Fibroblast of mammary gland (primary cell): ENCODE results near the gene B4GALT4.

Source experiments
- DNase-seq: peaks from one replicate; pipeline ENCODE4 v3.0.0-alpha.2; 2010; ENCODE audit warnings: low read depth
- H3K4me3 ChIP-seq: 2 replicates; pipeline ENCODE4 v1.5.1; 2011; ENCODE audit warnings: low read depth, mild to moderate bottlenecking, low read length, moderate library complexity; ENCODE audit not compliant: control insufficient read depth
- TF ChIP-seq, protein P1 (sequence below): conservative IDR thresholded peaks from 2 replicates; pipeline ENCODE4 v1.5.1; 2011; ENCODE audit warnings: low read depth, low read length, inconsistent platforms; ENCODE audit not compliant: control insufficient read depth, insufficient read depth

The B4GALT4 gene

DNA sequence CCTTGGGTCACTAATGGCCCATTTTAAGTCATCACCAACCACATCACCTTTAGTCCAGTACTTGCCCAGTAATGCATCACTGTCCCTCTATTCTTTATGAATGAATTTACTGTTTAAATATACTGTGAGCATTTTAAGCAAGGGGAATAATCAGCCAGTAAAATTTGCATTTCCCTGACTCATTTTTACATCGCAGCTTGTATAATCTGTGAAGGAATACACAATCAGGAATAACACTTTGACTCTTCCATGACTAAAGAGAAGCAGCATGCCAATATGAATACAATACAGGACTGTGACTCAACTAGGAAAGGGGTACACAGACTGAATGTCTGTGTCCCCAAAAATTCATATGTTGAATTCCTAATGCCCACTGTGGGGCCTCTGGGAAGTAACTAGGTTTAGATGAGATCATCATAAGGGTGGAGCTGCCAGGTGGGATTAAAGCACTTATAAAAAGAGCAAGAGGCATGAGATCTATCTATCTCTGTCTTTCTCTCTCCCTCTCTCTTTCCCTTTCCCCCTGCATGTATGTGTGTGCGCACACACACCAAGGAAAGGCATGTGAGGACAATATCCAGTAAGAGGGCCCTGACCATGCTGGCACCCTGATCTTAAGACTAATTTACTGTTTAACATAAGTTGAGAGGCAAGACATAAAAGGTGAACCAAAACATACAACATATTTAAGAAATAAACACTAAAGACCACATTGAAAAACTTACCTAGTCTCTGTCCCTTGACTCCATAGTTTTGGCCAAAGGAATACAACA is 12.1 kb downstream of the B4GALT4 start:
- no peak for DNase-seq
- TF ChIP-seq, protein P1, sequence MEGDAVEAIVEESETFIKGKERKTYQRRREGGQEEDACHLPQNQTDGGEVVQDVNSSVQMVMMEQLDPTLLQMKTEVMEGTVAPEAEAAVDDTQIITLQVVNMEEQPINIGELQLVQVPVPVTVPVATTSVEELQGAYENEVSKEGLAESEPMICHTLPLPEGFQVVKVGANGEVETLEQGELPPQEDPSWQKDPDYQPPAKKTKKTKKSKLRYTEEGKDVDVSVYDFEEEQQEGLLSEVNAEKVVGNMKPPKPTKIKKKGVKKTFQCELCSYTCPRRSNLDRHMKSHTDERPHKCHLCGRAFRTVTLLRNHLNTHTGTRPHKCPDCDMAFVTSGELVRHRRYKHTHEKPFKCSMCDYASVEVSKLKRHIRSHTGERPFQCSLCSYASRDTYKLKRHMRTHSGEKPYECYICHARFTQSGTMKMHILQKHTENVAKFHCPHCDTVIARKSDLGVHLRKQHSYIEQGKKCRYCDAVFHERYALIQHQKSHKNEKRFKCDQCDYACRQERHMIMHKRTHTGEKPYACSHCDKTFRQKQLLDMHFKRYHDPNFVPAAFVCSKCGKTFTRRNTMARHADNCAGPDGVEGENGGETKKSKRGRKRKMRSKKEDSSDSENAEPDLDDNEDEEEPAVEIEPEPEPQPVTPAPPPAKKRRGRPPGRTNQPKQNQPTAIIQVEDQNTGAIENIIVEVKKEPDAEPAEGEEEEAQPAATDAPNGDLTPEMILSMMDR, result no peak

GRCh38 chr3:119227070-119227850 is 13.4 kb downstream of the B4GALT4 start:
- H3K4me3 ChIP-seq, result no peak overlapping the region
- DNase-seq, result no peak
- TF ChIP-seq, protein P1, result no peak

More for the DNA sequence above, 12.1 kb downstream of the B4GALT4 start:
- H3K4me3 ChIP-seq, result no peak overlapping the region

GRCh38 chr3:119225121-119225520 is 15.6 kb downstream of the B4GALT4 start:
- TF ChIP-seq, protein P1, result no peak
- DNase-seq, result no peak
- no peak overlapping the region for H3K4me3 ChIP-seq

GRCh38 chr3:119223511-119223910 is 17.2 kb downstream of the B4GALT4 start:
- DNase-seq, result no peak
- TF ChIP-seq, protein P1, result peak; percentile 2
- H3K4me3 ChIP-seq, result no peak overlapping the region

DNA sequence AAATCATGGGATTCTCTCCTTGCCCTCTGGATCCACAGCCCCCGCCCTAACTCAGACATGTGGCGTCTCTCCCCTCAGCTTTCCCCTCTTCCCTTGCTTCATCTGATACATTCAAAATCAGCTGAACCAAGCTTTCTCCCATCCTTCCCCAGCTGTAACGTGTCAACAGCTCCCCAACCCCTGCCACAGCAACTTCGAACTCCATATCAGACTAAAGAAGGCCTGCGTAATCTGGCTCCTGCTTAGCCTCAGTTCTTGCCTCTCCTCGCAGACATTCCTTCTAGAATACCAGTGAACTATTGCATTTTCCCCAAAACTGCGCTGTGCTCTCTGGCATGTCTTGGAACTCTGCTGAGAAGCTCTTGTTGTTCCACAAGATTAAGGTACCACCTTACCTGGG is 18.3 kb downstream of the B4GALT4 start:
- DNase-seq, result no peak
- TF ChIP-seq, protein P1, result no peak
- no peak overlapping the region for H3K4me3 ChIP-seq

DNA sequence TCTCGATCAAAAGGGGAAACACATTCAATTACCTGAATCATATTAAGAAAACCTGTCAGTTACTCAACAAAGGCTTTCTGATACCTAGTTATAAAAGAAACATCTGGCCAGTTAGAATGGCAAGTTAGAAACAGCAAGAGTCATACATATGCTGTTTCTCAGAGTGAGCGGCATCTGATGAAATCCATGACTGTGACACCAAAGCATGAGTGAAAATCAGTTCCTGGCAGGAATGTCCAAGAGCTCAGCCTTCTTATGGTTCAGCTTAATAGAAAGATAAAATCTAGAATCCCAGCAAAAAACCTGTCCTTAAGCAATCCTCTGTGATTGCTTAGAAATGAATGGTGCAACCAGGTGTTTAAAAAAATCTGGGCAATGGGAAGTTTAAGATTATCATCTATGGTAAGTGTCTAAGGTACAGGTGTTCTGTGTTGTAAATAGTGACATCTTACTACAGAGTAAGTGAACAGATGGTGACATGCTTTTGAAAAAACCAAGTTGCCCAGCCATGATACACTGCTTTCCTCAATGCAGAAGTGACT is 18.8 kb downstream of the B4GALT4 start:
- H3K4me3 ChIP-seq, result no peak overlapping the region
- TF ChIP-seq, protein P1, result no peak
- peak; percentile 27 for DNase-seq
